HL-60/S4 treated with retinoic acid at 250 ng/mL for 4 days and 3 days (cell line): ENCODE results near the gene CAPZB.

Source experiments
- in situ Hi-C: fragments of 300-500 bp; cut with MboI; formaldehyde crosslinking; loops from 2 replicates; pipeline ENCODE4 v1.7.0; 2022; ENCODE audit warnings: low sequenced_read_pairs

CAPZB gene

GRCh38 chr1:19472174-19472573 lies 13.2 kb downstream of the CAPZB start:
- in situ Hi-C loops = no loop called here

GRCh38 chr1:19469004-19469403 lies 16.3 kb downstream of the CAPZB start:
- in situ Hi-C loops = no loop called here

- in situ Hi-C loops = no loop called here
Observed at GRCh38 chr1:19468397-19468956, 16.9 kb downstream of the CAPZB start.

- in situ Hi-C loops = no loop called here
Observed at GRCh38 chr1:19467199-19468187, 17.8 kb downstream of the CAPZB start.

- in situ Hi-C loops = no loop called here
Observed at GRCh38 chr1:19466112-19466561, 19.2 kb downstream of the CAPZB start.

GRCh38 chr1:19465650-19466049 lies 19.7 kb downstream of the CAPZB start:
- in situ Hi-C loops = no loop called here

GRCh38 chr1:19465123-19465522 lies 20.2 kb downstream of the CAPZB start:
- in situ Hi-C loops = no loop called here

GRCh38 chr1:19464696-19465095 lies 20.6 kb downstream of the CAPZB start:
- in situ Hi-C loops = no loop called here

GRCh38 chr1:19463504-19463803 lies 21.9 kb downstream of the CAPZB start:
- in situ Hi-C loops = no loop called here

GRCh38 chr1:19462781-19463503 lies 22.4 kb downstream of the CAPZB start:
- in situ Hi-C loops = no loop called here

- in situ Hi-C loops = no loop called here
Observed at GRCh38 chr1:19461220-19461554, 24.2 kb downstream of the CAPZB start.

GRCh38 chr1:19460535-19461219 lies 24.7 kb downstream of the CAPZB start:
- in situ Hi-C loops = no loop called here

- in situ Hi-C loops = no loop called here
Observed at GRCh38 chr1:19458815-19459417, 26.4 kb downstream of the CAPZB start.

- in situ Hi-C loops = no loop called here
Observed at GRCh38 chr1:19457607-19458006, 27.7 kb downstream of the CAPZB start.

GRCh38 chr1:19456968-19457441 lies 28.3 kb downstream of the CAPZB start:
- in situ Hi-C loops = no loop called here

GRCh38 chr1:19455353-19455752 lies 30.0 kb downstream of the CAPZB start:
- in situ Hi-C loops = no loop called here

- in situ Hi-C loops = no loop called here
Observed at GRCh38 chr1:19454265-19455146, 30.8 kb downstream of the CAPZB start.

GRCh38 chr1:19453741-19454201 lies 31.6 kb downstream of the CAPZB start:
- in situ Hi-C loops = no loop called here

GRCh38 chr1:19452221-19452663 lies 33.1 kb downstream of the CAPZB start:
- in situ Hi-C loops = no loop called here
